ENCODE results near the gene SPTY2D1.

GRCh38 chr11:18676803-18677202 is 42.7 kb upstream of the SPTY2D1 start:
- no peak for TF ChIP-seq CTCF (IDR thresholded peaks at IDR 0.05; ENCODE audit: low read depth, low read length)
- TF ChIP-seq EZH2phosphoT487 (IDR thresholded peaks at IDR 0.05; ENCODE audit: low read depth): no peak

Data from OCI-LY3 (cell line).